Mucosa of stomach (tissue), 1 donor: Measurements from ENCODE around the gene LMCD1.

Experiments
- H3K27me3 ChIP-seq: one replicate; pipeline ENCODE4 v1.7.0; 2013; ENCODE audit warnings: mild to moderate bottlenecking, low read length; ENCODE audit not compliant: control insufficient read depth, insufficient read depth
- H3K36me3 ChIP-seq: one replicate; pipeline ENCODE4 v1.7.0; 2013; ENCODE audit warnings: low read length; ENCODE audit not compliant: control insufficient read depth, insufficient read depth
- H3K4me1 ChIP-seq: one replicate; pipeline ENCODE4 v1.7.0; 2013; ENCODE audit warnings: mild to moderate bottlenecking, low read length; ENCODE audit not compliant: control insufficient read depth, insufficient read depth
- H3K4me3 ChIP-seq: one replicate; pipeline ENCODE4 v1.7.0; 2013; ENCODE audit warnings: low read length
- H3K9ac ChIP-seq: one replicate; pipeline ENCODE4 v1.7.0; 2013; ENCODE audit warnings: mild to moderate bottlenecking, low read length, moderate library complexity
- H3K9me3 ChIP-seq: one replicate; pipeline ENCODE4 v1.7.0; 2013; ENCODE audit warnings: mild to moderate bottlenecking, low read length, moderate library complexity; ENCODE audit not compliant: control insufficient read depth
- donor health status: Pancreatic carcinoma.

Gene LMCD1, protein sequence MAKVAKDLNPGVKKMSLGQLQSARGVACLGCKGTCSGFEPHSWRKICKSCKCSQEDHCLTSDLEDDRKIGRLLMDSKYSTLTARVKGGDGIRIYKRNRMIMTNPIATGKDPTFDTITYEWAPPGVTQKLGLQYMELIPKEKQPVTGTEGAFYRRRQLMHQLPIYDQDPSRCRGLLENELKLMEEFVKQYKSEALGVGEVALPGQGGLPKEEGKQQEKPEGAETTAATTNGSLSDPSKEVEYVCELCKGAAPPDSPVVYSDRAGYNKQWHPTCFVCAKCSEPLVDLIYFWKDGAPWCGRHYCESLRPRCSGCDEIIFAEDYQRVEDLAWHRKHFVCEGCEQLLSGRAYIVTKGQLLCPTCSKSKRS

DNA sequence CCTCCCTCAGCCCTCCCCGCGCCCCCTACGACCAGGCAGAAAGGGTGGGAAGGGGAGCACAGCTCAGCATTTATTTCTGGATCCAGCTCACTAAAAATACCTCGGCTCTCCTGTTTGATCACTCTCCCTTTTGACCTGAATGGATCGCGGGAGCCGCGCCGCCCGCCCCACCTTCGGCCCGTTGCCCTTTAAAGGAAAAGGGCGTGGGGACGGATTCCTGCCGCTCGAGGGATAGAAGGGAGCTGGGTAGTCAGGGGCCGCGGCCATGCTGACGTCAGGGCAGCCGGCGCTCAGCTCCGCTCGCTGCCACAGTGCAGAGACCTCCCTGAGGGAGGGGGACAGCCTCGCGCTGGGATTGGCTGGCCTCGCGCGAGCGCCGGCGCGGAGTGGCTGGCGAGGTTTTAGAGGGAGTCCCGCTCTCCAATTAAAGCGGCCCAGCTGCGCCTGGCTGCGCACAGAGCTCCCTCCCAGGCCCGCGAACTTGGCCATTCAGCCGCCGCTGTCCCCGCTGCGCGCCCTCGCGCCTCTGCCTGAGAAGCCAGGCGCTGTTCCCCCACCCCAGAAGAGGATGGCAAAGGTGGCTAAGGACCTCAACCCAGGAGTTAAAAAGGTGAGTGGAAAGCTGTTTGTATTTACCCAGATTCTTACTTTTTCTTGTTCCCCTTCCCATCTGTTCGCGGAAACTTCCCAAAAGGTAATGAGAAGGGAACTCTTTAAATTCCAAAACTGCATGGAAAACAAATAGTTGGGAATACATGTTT lies at the start of gene LMCD1:
Gene LMCD1, plus strand, starts transcription at position 453 of the 761 bp plus-strand sequence. Its CDS starts 116 bp downstream, at position 569.
- H3K9me3 ChIP-seq = no peaks in the 10 kb centered on the region
- H3K27me3 ChIP-seq = no peaks in the 10 kb centered on the region
- peak within 1 kb of the TSS; percentile 60 for H3K4me3 ChIP-seq
- H3K9ac ChIP-seq = peak within 1 kb of the TSS; percentile 78
- H3K4me1 ChIP-seq = peaks cover 57% of the 10 kb centered on the region
- no peaks in the 10 kb centered on the region for H3K36me3 ChIP-seq

DNA sequence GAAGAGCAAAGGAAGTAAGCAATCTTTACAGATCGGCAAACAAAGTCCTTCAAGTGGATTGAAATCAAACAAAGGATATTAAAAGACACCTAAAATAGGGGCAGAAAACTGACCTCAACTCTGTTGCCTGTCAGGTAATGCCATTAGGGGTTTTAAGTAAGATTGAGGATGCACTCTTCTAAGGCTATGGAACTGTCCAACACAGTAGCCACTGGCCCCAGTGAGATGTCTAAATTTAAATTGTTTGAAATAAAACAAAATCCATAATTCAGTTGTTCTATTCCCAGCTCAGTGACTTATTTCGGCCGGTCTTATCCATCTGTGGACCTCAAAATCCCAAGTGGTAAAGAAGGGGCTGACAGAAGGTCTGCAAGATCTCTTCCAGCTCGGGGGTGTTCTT lies 49.5 kb upstream of the LMCD1 start:
- no peaks in the 10 kb centered on the region for H3K9me3 ChIP-seq
- no peak overlapping the region for H3K4me3 ChIP-seq
- no peak overlapping the region for H3K9ac ChIP-seq
- H3K27me3 ChIP-seq = no peaks in the 10 kb centered on the region
- no peaks in the 10 kb centered on the region for H3K4me1 ChIP-seq
- H3K36me3 ChIP-seq = no peaks in the 10 kb centered on the region

DNA sequence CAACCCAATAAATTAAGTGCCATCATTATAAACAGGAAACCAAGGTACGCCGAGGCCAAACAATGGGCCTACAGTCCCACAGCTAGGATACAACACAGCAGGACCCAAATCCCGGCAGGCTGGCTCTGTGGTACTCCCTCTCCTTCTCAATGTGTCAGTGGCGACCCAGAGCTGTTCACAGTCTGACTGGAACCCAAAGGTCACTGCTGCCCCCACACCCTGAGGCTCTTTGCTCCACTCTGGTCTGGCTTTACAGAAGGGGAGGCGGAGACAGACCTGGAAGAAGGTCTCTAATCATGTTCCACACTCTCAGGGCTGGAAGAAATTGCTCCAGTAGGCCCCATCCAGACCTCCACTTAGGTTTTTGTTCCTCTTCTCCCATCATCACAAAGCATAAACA lies 48.5 kb upstream of the LMCD1 start:
- Histone ChIP-seq H3K9me3 (no peaks in the 10 kb centered on the region), H3K36me3 (no peaks in the 10 kb centered on the region), H3K27me3 (no peaks in the 10 kb centered on the region), H3K9ac (no peak overlapping the region), H3K4me3 (no peak overlapping the region), H3K4me1 (no peaks in the 10 kb centered on the region)

DNA sequence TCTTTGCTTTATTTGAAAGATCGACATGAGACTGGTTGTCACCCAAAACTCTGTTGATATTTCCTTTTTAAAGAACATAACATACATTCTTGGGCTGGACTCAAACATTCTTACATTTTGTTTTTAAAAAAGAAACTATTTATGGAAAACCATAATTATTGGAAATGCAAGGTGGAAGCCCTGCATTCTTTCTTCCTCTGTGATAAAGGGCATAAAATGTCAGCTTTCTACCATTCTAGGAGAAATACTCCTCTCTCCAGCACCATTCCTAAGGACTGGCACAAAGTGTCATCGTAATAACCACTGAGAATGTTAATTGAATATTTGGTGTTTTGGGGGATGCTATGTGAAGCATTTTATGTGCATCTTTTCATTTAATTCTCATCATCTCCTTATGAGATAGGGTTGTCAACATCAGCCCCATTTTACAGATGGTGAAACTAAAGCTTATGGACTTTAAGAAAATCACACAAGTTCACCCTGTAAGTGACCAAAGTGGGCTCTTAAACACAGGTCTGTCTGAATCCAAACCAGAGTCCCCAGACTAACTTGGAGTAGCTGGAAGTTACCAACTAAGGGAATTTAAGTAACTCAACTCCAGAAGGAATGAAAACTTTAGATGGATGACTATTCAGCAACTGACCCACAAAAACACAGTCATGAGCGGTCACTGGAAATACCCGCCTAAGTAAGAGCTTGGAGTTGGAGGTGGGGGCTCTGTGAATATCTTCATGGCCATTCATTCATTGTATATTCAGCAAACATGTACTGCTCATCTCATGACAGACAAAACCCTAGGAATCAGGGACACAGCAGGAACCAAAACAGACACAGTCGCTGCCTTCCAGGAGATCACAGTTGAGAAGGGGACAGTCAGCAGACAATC lies 45.9 kb upstream of the LMCD1 start:
- Histone ChIP-seq H3K27me3 (no peaks in the 10 kb centered on the region), H3K36me3 (no peaks in the 10 kb centered on the region), H3K9ac (no peak overlapping the region), H3K9me3 (no peaks in the 10 kb centered on the region), H3K4me3 (no peak overlapping the region), H3K4me1 (no peaks in the 10 kb centered on the region)

DNA sequence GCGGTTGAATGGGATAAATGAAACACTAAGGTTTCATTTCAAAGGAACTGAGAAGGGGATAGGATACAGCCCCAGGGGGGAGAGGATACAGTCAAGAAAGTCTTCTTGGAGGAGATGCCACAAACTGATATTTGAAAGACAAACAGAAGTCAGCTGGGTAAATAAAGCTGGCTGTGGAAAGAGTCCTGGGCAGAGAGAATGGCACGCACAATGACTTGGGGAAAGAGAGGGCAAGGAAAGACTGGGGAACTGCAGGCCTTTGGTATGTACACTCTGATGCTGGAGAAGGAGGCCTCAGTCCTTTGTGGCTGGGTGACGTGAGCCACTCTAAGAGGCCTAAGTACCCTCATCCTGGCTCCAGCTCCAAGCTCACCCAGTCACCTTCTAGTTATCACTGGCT lies 45.2 kb upstream of the LMCD1 start:
- no peak overlapping the region for H3K4me3 ChIP-seq
- H3K9ac ChIP-seq = no peak overlapping the region
- H3K4me1 ChIP-seq = no peaks in the 10 kb centered on the region
- H3K36me3 ChIP-seq = no peaks in the 10 kb centered on the region
- H3K27me3 ChIP-seq = no peaks in the 10 kb centered on the region
- H3K9me3 ChIP-seq = no peaks in the 10 kb centered on the region

DNA sequence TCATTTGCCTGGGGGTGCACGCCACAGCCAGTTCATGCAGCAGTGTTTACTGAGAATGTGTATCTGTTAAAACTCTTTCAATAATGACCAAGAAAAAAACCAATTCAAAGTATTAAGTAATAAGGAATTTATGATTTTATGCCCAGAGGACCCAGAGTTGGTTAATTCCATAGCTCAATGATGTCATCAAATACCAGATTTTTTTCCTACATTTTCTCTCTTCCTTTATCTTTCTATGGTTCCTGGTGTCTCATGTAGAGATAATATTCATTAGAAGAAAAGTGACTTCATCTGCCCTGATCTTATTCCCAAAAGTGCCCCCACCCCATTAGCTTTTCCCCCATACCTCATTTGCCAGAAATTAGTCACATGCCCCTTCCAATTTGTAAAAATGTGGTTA lies 44.6 kb upstream of the LMCD1 start:
- H3K36me3 ChIP-seq = no peaks in the 10 kb centered on the region
- no peak overlapping the region for H3K9ac ChIP-seq
- H3K27me3 ChIP-seq = no peaks in the 10 kb centered on the region
- no peak overlapping the region for H3K4me3 ChIP-seq
- no peaks in the 10 kb centered on the region for H3K4me1 ChIP-seq
- no peaks in the 10 kb centered on the region for H3K9me3 ChIP-seq

DNA sequence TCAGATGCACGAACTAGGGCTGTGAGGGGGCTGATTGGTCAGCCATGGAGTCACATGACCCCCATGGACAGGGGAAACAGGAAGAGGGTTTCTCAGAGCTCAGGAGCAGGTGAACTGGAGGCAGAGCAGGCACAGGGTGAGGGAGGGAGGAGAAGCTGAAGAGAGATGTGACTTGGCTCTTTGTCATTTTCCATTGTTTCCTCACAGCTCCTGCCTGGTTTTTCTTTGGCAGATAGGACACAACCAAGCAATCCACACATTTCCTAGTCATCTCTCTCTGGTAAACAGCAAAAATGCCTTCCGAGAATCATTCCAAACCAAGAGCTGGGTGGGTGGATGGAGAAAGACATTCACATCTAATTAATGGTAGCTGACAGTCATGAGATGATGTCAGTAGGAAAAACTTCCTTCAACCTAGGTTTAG lies 43.4 kb upstream of the LMCD1 start:
- H3K4me1 ChIP-seq = no peaks in the 10 kb centered on the region
- no peaks in the 10 kb centered on the region for H3K36me3 ChIP-seq
- H3K27me3 ChIP-seq = no peaks in the 10 kb centered on the region

DNA sequence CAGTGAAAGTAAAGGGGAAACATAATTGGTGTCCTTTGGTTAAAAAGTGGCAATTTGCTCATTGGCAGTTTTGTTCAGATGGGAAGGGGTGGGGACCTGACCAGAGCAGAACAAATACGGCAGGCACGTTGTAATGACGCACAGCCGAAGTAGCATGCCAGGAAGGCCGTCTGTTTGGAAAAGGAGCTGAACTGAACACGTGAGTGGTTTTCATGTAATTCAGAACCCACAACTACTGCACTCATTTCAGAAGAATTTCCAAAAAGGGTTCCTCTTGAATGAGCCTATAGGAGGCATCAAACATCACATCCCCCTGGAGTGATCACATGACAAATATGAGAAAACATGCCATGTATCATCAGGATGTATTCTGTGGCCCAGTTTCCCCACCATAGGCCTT lies 42.9 kb upstream of the LMCD1 start:
- no peak overlapping the region for H3K9ac ChIP-seq
- no peaks in the 10 kb centered on the region for H3K36me3 ChIP-seq
- H3K4me3 ChIP-seq = no peak overlapping the region
- H3K4me1 ChIP-seq = no peaks in the 10 kb centered on the region
- no peaks in the 10 kb centered on the region for H3K27me3 ChIP-seq
- H3K9me3 ChIP-seq = no peaks in the 10 kb centered on the region

More for the DNA sequence above, 43.4 kb upstream of the LMCD1 start:
- Histone ChIP-seq H3K9me3 (no peaks in the 10 kb centered on the region), H3K4me3 (no peak overlapping the region), H3K9ac (no peak overlapping the region)

DNA sequence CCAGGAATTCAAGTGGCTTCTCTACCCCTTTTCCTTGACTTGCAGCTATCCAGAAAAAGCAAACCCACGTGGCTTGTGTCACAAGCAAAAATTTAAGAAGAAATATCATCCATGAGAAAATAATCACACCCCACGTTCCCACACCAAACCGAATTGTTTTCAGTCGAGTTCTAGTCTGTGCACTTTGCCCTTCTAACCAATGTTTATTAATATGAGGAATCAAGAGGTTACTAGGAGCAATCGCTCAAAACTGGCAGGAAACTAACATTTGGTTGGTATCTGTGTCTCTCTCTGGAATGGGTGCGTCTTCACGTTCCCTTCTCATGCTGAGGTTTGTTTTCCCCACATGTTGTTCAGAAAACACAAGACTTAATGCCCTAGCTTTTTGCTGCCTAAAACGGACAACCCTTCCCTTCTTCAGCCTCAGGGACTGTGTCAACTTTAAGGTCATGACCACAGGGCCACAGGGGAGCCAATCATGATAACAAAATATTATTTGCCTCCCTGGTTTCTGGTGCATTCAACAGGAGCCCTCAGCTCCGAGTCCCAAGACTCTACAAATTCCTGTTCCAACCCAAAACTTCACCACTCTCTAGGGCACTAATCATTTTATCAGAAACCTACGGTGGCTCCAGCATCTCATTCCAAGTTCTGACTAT lies 41.4 kb upstream of the LMCD1 start:
- H3K36me3 ChIP-seq = no peaks in the 10 kb centered on the region
- no peak overlapping the region for H3K9ac ChIP-seq
- H3K27me3 ChIP-seq = no peaks in the 10 kb centered on the region
- no peaks in the 10 kb centered on the region for H3K9me3 ChIP-seq
- H3K4me1 ChIP-seq = no peaks in the 10 kb centered on the region
- no peak overlapping the region for H3K4me3 ChIP-seq

DNA sequence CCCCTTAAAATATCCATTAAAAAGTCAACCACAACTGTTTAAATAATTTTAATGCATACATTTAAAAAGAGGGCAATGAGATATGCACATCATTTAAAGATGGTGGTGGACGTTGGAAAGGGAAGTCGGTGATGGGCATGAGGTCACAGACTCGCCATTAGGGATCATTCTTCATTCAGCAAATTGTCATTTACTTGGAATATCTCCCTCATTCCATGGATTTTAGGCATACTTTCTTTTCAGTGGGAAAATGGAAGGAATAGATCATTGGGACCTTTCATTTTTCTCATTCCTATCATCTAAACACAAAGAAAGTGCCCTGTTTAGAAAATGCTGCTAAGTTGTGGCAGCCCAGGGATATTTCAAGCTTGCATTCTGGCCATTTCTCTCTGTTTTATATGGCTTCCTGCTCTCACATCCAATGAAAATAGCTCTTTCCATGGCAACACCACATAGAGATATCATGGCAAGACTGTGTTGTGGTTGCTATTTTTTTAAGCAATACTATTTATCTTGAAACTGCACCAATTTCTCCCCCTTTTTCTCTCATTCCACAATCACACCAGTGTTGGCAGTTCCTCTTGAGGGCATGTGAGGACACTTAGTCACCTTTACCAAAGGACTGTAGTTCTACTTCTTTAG lies 40.7 kb upstream of the LMCD1 start:
- H3K27me3 ChIP-seq = no peaks in the 10 kb centered on the region
- no peaks in the 10 kb centered on the region for H3K36me3 ChIP-seq
- H3K9me3 ChIP-seq = no peaks in the 10 kb centered on the region
- no peaks in the 10 kb centered on the region for H3K4me1 ChIP-seq
- H3K4me3 ChIP-seq = no peak overlapping the region
- no peak overlapping the region for H3K9ac ChIP-seq

DNA sequence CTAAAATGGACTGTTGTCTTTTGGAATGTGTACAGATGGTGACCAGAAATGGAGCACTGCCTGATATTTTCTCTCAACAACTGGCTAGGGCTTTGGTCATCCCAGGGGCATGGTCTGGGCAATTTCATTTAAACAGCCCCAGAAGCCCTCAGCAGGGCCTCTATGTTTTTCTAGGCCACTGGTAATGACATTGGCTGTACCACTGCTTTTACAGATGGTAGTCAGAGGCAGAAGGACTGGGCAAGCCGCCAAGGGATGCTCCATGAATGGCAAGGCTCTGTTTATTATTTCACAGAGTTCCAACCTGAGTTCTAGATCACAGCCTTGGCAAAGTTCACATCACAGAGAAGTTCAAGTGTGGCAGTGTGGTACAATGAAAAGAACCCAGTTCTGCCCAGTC lies 37.0 kb upstream of the LMCD1 start:
- Histone ChIP-seq H3K9me3 (no peaks in the 10 kb centered on the region), H3K27me3 (no peaks in the 10 kb centered on the region), H3K36me3 (no peaks in the 10 kb centered on the region), H3K9ac (no peak overlapping the region), H3K4me1 (no peaks in the 10 kb centered on the region), H3K4me3 (no peak overlapping the region)
